ENCODE data around the gene TIMM9.
"Not testable (repeated sequence)": the region's sequence is repeated elsewhere in the genome, so short reads cannot be mapped to it uniquely, and the experiment has no call there.

Gene TIMM9, protein sequence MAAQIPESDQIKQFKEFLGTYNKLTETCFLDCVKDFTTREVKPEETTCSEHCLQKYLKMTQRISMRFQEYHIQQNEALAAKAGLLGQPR

DNA sequence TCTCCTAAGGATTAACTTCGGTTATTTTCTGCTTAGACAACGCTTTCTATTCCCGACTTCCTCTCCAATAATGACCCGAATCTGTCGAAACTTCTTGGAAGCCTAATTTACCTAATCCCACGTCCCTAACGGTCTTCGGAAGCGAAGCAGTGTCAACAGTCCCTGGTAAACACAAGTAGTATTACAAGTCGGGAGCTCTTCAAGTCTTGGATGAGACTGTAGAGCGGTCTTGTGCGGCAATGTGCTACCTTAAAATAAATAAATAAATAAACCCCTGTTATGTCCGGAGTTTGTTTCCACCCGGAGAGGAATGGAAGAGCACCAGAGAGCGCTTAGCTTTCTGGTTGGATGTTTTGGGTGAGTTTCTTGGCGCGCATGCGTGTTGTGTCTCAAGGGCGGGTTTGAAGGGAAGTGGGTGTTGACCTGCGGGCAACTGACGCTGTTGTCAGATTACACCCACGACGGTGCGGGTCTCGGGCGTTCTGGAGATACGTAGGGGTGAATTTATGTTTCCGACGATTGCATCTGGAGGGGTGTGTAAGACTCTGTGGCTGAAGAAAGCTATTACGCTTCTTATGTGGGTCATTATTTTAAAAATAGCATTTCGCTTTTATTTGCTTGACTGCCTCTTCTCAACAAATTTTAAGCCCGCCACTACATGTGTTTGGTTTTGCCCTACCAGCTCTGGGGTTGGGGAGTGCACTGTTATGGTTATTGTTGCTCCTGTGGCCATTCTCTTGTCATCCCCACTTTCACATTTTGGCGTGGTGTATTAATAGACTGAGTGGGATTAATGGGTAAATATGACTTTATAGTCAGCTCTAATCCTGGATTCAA, at the start of gene TIMM9, which contains the start of gene KIAA0586:
Gene TIMM9 (minus strand): TSS at position 251 of the 837 bp plus-strand sequence. CDS start 15,586 bp downstream, outside the sequence.
Gene KIAA0586 (plus strand): TSS at position 439 of the 837 bp plus-strand sequence. CDS start 546 bp downstream, outside the sequence.
- peak; percentile 94 for DNase-seq (ENCODE audit: low read depth)

DNA sequence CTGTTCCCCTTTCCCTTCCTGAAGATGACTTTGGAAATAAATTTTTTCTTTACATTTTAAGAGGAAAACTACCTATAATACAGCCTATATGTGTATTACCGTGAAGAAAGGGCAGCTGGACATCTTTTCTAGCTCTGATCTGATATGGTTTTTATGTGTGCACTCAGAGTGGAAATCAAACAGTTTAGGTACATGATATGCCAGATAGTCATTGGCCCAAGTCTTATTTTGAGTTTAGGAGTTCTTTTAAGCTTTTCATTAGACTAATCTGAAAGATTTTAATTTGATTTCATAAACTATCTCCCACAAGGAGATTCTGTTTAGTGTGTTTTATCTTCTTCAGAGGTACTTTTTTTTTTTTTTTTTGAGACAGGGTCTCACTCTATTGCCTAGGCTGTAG, 49.0 kb upstream of the TIMM9 start:
- no peak for DNase-seq (ENCODE audit: low read depth)

DNA sequence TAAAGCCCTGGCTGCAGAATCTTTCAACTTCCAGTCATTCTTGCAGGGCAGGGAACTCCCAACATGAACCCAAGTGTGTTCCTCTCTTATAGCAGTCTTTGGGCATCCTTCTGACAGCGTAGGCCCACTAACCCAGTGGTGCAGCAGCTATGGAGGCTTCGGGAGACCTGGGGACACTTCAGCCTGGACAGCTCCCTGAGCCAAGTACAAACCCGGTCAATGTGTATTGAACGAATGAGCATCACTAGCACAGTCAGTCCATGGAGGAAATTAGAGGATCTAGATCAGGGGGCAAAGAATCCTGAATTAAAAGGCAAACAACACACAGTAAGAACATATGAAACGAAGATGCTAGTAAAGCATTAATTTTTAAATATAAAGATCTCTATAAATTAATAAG, 42.0 kb upstream of the TIMM9 start:
- no peak for DNase-seq (ENCODE audit: low read depth)

GRCh38 chr14:58467575-58467974, 40.2 kb upstream of the TIMM9 start:
- no peak for DNase-seq (ENCODE audit: low read depth)

GRCh38 chr14:58466459-58466858, 39.1 kb upstream of the TIMM9 start:
- no peak for DNase-seq (ENCODE audit: low read depth)

DNA sequence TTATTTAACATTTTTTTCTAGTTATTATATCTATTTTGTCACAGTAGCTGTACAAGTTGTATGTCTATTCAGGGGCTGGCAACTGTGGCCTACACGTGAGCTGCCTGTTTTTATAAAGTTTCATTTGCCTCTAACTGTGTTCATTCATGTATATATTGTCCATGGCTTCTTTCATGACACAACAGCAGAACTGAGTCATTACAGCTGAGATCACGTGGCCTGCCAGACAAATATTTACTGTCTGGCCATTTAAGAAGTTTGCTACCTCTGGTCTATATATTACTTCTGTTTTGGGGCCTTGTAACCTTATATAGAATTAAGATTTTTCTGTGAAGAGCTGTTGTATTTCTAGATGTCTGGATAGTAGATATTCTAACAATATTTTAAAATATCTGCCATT, 38.1 kb upstream of the TIMM9 start:
- DNase-seq (ENCODE audit: low read depth) = no peak

- DNase-seq (ENCODE audit: low read depth) = no peak
Observed at GRCh38 chr14:58464652-58465051, 37.3 kb upstream of the TIMM9 start.

- DNase-seq (ENCODE audit: low read depth) = no peak
Observed at GRCh38 chr14:58463147-58463546, 35.8 kb upstream of the TIMM9 start.

- no peak for DNase-seq (ENCODE audit: low read depth)
Observed at GRCh38 chr14:58460772-58461171, 33.4 kb upstream of the TIMM9 start.

GRCh38 chr14:58455593-58456265, 28.4 kb upstream of the TIMM9 start:
- DNase-seq (ENCODE audit: low read depth) = no peak

GRCh38 chr14:58444627-58445026, 17.3 kb upstream of the TIMM9 start:
- DNase-seq (ENCODE audit: low read depth) = no peak

DNA sequence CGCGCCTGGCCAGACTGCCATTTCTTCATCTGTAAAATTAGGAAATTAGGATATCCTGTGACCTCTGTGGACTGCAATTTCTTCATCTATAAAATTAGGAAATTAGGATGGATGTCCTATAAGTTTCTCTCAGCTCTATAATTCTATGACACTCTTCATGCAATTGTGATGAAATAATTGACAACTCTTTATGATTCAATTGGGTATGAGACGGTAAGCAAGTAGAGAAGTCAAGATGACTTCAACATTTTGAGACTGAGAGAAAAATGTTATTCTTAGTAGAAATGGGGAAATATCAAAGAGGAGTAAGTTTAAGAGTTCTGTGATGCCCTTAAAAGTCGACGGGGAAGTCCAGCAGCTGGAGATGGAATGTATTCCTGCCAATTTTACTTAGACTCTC, 12.1 kb upstream of the TIMM9 start:
- DNase-seq (ENCODE audit: low read depth) = no peak

- DNase-seq (ENCODE audit: low read depth) = peak; percentile 40
Observed at GRCh38 chr14:58430156-58430555, 2.8 kb upstream of the TIMM9 start.

DNA sequence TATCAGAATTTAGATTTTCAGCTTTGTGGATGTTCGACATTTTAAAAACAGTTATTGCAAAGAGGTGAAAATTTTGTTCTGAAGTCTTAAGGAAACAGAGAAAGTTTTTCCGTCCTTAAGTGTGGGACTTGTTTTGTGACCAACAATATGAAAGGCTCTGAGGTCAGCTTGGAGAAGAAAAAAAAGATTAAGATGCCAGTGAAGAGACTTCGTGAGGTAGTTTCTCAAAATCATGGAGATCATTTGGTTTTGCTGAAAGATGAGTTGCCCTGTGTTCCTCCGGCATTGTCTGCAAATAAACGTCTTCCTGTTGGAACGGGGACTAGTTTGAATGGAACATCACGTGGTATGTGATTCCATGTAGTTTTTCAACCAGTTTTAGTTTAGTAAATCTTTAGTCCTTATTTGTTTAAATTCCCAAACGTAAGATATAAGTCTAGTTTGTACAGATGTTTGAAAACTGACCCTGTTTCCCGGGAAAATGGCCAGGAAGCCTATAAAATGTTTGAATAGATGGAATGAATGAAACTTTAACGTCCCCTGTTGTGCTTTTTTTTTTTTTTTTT, 870 bp upstream of the TIMM9 start:
- DNase-seq (ENCODE audit: low read depth) = peak; percentile 16

GRCh38 chr14:58426670-58427280, 556 bp downstream of the TIMM9 start:
- DNase-seq (ENCODE audit: low read depth) = no peak

DNA sequence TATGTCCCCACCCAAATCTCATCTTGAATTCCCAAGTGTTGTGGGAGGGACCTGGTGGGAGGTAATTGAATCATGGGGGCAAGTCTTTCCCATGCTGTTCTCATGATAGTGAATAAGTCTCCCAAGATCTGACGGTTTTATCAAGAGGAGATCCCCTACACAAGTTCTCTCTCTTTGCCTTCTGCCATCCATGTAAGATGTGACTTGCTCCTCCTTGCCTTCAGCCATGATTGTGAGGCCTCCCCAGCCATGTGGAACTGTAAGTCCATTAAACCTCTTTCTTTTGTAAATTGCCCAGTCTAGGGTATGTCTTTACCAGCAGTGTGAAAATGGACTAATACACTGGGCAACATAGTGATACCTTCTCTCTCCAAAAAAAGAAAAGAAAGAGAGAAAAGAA, 10.4 kb downstream of the TIMM9 start:
- DNase-seq (ENCODE audit: low read depth) = not testable (repeated sequence)

- DNase-seq (ENCODE audit: low read depth) = no peak
Observed at GRCh38 chr14:58415636-58416547, 11.4 kb downstream of the TIMM9 start.

DNA sequence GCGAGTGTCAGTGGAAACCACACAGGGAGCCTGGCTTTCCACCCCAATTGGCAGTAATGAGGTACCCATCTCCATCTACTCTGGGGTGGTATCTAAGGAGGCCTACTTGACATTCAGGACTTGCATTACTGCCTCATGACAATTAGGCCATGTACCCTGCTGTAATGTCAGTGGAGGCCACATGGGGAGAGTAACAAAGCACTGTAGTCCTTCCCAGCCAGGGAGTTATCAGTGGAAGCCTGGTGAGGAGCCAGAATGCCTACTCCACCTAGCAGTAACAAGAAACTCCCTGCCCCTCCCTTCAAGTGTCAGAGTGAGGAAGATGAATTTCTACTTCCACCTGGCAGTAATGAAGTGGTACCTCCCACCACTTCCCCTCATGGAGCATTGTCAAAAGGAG, 12.5 kb downstream of the TIMM9 start:
- no peak for DNase-seq (ENCODE audit: low read depth)

GRCh38 chr14:58408681-58409215, 18.6 kb downstream of the TIMM9 start:
- no peak for DNase-seq (ENCODE audit: low read depth)

DNA sequence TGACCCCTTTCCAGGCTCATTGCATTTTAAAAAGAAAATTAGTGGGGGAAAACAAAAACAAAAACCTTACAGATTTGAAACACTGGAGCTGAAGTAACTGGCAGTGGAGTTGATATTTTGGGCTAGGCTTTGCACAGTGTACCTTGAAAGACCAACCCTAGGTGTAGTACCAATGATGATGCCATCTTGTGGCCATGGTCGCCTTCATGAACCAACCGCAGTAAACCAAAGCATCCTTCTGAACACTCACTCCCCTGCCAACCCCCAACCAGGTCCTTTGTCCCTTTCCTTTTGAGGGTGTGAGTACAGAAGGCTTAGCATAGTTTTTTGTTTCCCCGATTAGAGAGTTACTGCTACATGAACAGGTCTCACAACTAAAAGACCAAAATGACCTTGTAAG, 25.7 kb downstream of the TIMM9 start:
- DNase-seq (ENCODE audit: low read depth) = no peak

DNA sequence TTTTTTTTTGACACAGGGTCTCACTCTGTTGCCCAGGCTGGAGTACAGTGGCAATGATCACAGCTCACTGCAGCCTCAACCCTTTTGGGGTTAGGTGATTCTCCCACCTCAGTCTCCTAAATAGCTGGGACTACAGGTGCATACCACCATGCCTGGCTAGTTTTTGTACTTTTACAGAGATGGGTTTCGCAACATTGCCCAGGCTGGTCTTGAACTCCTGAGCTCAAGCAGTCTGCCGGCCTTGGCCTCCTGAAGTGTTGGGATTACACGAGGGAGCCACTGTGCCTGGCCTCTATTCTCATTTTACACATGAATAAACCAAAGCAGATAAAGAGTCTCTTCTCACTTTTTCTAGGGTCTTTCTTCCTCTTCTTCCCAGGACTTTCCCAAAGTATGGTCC, 28.4 kb downstream of the TIMM9 start:
- no peak for DNase-seq (ENCODE audit: low read depth)

All from HS-5 (cell line).